ENCODE results near the gene ARHGAP21. TPM values are rescaled to one million over a fixed set of nuclear protein-coding genes. Genes with fewer than 3 reads are reported as not detected.
"Not testable (repeated sequence)": the region's sequence is repeated elsewhere in the genome, so short reads cannot be mapped to it uniquely, and the experiment has no call there.

ARHGAP21 gene
- total RNA-seq, 1 donor from 2014 or later: 100 TPM

- no peak for DNase-seq (ENCODE audit: low spot score)
- peaks cover 1% of the 10 kb centered on the region for H3K27me3 Mint-ChIP-seq (ENCODE audit: unreplicated experiment)
- H3K27ac Mint-ChIP-seq (ENCODE audit: unreplicated experiment): no peak overlapping the region
- TF ChIP-seq CTCF (IDR thresholded peaks at IDR 0.05; ENCODE audit: unreplicated experiment): no peak
- no peaks in the 10 kb centered on the region for H3K36me3 Mint-ChIP-seq (ENCODE audit: low read depth, unreplicated experiment)
- no peak overlapping the region for H3K4me3 Mint-ChIP-seq (ENCODE audit: unreplicated experiment)
- no peaks in the 10 kb centered on the region for H3K9me3 Mint-ChIP-seq (ENCODE audit: unreplicated experiment)
- no peaks in the 10 kb centered on the region for H3K4me1 Mint-ChIP-seq (ENCODE audit: unreplicated experiment)
Measured at GRCh38 chr10:24759672-24760071, 36.0 kb upstream of the ARHGAP21 start.

- DNase-seq (ENCODE audit: low spot score); H3K4me3 Mint-ChIP-seq (ENCODE audit: unreplicated experiment); H3K4me1 Mint-ChIP-seq (ENCODE audit: unreplicated experiment); H3K9me3 Mint-ChIP-seq (ENCODE audit: unreplicated experiment); H3K27ac Mint-ChIP-seq (ENCODE audit: unreplicated experiment); H3K36me3 Mint-ChIP-seq (ENCODE audit: low read depth, unreplicated experiment); H3K27me3 Mint-ChIP-seq (ENCODE audit: unreplicated experiment): not testable (repeated sequence)
Measured at GRCh38 chr10:24758254-24758653, 34.6 kb upstream of the ARHGAP21 start.

GRCh38 chr10:24756283-24756682, 32.6 kb upstream of the ARHGAP21 start:
- no peak for TF ChIP-seq CTCF (IDR thresholded peaks at IDR 0.05; ENCODE audit: unreplicated experiment)
- DNase-seq (ENCODE audit: low spot score): no peak
- no peaks in the 10 kb centered on the region for H3K36me3 Mint-ChIP-seq (ENCODE audit: low read depth, unreplicated experiment)
- peaks cover 1% of the 10 kb centered on the region for H3K27me3 Mint-ChIP-seq (ENCODE audit: unreplicated experiment)
- no peak overlapping the region for H3K4me3 Mint-ChIP-seq (ENCODE audit: unreplicated experiment)
- H3K9me3 Mint-ChIP-seq (ENCODE audit: unreplicated experiment): no peaks in the 10 kb centered on the region
- no peaks in the 10 kb centered on the region for H3K4me1 Mint-ChIP-seq (ENCODE audit: unreplicated experiment)
- no peak overlapping the region for H3K27ac Mint-ChIP-seq (ENCODE audit: unreplicated experiment)

- no peaks in the 10 kb centered on the region for H3K9me3 Mint-ChIP-seq (ENCODE audit: unreplicated experiment)
- H3K27ac Mint-ChIP-seq (ENCODE audit: unreplicated experiment): no peak overlapping the region
- TF ChIP-seq CTCF (IDR thresholded peaks at IDR 0.05; ENCODE audit: unreplicated experiment): no peak
- DNase-seq (ENCODE audit: low spot score): no peak
- H3K36me3 Mint-ChIP-seq (ENCODE audit: low read depth, unreplicated experiment): no peaks in the 10 kb centered on the region
- H3K4me1 Mint-ChIP-seq (ENCODE audit: unreplicated experiment): no peaks in the 10 kb centered on the region
- H3K27me3 Mint-ChIP-seq (ENCODE audit: unreplicated experiment): no peaks in the 10 kb centered on the region
- no peak overlapping the region for H3K4me3 Mint-ChIP-seq (ENCODE audit: unreplicated experiment)
Measured at GRCh38 chr10:24751716-24752115, 28.0 kb upstream of the ARHGAP21 start.

GRCh38 chr10:24750695-24751094, 27.0 kb upstream of the ARHGAP21 start:
- DNase-seq (ENCODE audit: low spot score): no peak
- Mint-ChIP-seq H3K27ac (ENCODE audit: unreplicated experiment) (no peak overlapping the region), H3K36me3 (ENCODE audit: low read depth, unreplicated experiment) (no peaks in the 10 kb centered on the region), H3K4me3 (ENCODE audit: unreplicated experiment) (no peak overlapping the region), H3K9me3 (ENCODE audit: unreplicated experiment) (no peaks in the 10 kb centered on the region), H3K4me1 (ENCODE audit: unreplicated experiment) (no peaks in the 10 kb centered on the region), H3K27me3 (ENCODE audit: unreplicated experiment) (no peaks in the 10 kb centered on the region)
- TF ChIP-seq CTCF (IDR thresholded peaks at IDR 0.05; ENCODE audit: unreplicated experiment): no peak

- Mint-ChIP-seq H3K27me3 (ENCODE audit: unreplicated experiment) (no peaks in the 10 kb centered on the region), H3K9me3 (ENCODE audit: unreplicated experiment) (no peaks in the 10 kb centered on the region), H3K27ac (ENCODE audit: unreplicated experiment) (no peak overlapping the region), H3K4me1 (ENCODE audit: unreplicated experiment) (no peaks in the 10 kb centered on the region), H3K36me3 (ENCODE audit: low read depth, unreplicated experiment) (no peaks in the 10 kb centered on the region), H3K4me3 (ENCODE audit: unreplicated experiment) (no peak overlapping the region)
- DNase-seq (ENCODE audit: low spot score): no peak
- TF ChIP-seq CTCF (IDR thresholded peaks at IDR 0.05; ENCODE audit: unreplicated experiment): no peak
Measured at GRCh38 chr10:24748214-24748613, 24.5 kb upstream of the ARHGAP21 start.

Measured in endothelial cell (in vitro differentiated cells).